IMR-90 (cell line): ENCODE measurements around the gene PCDH1.

Experiments used
- CEBPB ChIP-seq: IDR thresholded peaks from 2 replicates; pipeline ENCODE4 v1.6.1; 2012; ENCODE audit warnings: low read depth, low read length, improper control_type of control experiment
- CTCF ChIP-seq: conservative IDR thresholded peaks from 2 replicates; pipeline ENCODE4 v1.5.1; 2012; ENCODE audit warnings: mild to moderate bottlenecking, low read depth, low read length, improper control_type of control experiment
- FOS ChIP-seq: fragments of 150-350 bp; IDR thresholded peaks from 2 replicates; pipeline ENCODE4 v1.6.1; 2016; ENCODE audit warnings: low read depth, low read length
- MXI1 ChIP-seq: IDR thresholded peaks from 2 replicates; pipeline ENCODE4 v1.6.1; 2012; ENCODE audit warnings: low read depth, mild to moderate bottlenecking, low read length, moderate library complexity, borderline replicate concordance
- NFE2L2 ChIP-seq: fragments of 150-350 bp; IDR thresholded peaks from 2 replicates; pipeline ENCODE4 v1.6.1; 2016; ENCODE audit warnings: low read depth, mild to moderate bottlenecking, low read length
- POLR2A ChIP-seq: IDR thresholded peaks from 2 replicates; pipeline ENCODE4 v1.6.1; 2012; ENCODE audit warnings: mild to moderate bottlenecking, low read depth, low read length
- RAD21 ChIP-seq: IDR thresholded peaks from 2 replicates; pipeline ENCODE4 v1.6.1; 2012; ENCODE audit warnings: low read length, improper control_type of control experiment
- SMC3 ChIP-seq: fragments of 150-350 bp; IDR thresholded peaks from 2 replicates; pipeline ENCODE4 v1.6.1; 2016; ENCODE audit warnings: low read depth, mild to moderate bottlenecking, antibody characterized with exemption, low read length, moderate library complexity
- USF2 ChIP-seq: fragments of 150-350 bp; IDR thresholded peaks from 2 replicates; pipeline ENCODE4 v1.6.1; 2017; ENCODE audit warnings: mild to moderate bottlenecking, antibody characterized with exemption, low read length, low read depth

GRCh38 chr5:141812512-141812911 is 65.7 kb downstream of the PCDH1 start:
- TF ChIP-seq CTCF, result no peak
- TF ChIP-seq POLR2A, result no peak
- no peak for TF ChIP-seq RAD21
- no peak for TF ChIP-seq NFE2L2
- TF ChIP-seq CEBPB, result no peak
- TF ChIP-seq SMC3, result no peak
- no peak for TF ChIP-seq FOS
- TF ChIP-seq USF2, result no peak
- no peak for TF ChIP-seq MXI1
